Naive thymus-derived CD4-positive, alpha-beta T cell (primary cell): ENCODE measurements around the gene TVP23A. TPM values are rescaled to one million over a fixed set of nuclear protein-coding genes. Genes with fewer than 3 reads are reported as not detected.

Experiments used
- ATAC-seq: fragments of 150-1000 bp; cut with Tn5 transposase; 2 replicates; pipeline ENCODE4 v1.10.0; 2021; ENCODE audit warnings: mild to moderate bottlenecking, moderate library complexity
- CTCF ChIA-PET: fragments of 350-600 bp; sonication (Branson Sonifier 250); formaldehyde crosslinking; loops from one replicate; lab custom pipeline; 2021; ENCODE audit warnings: antibody characterized with exemption; lab: Charles Lee
- POLR2A ChIA-PET: fragments of 350-600 bp; sonication (Branson Sonifier 250); formaldehyde crosslinking; loops from one replicate; lab custom pipeline; 2021; ENCODE audit warnings: antibody characterized with exemption, inconsistent platforms; lab: Charles Lee
- DNase-seq, 9 donors: peaks; one replicate each; pipeline versions ENCODE4 v3.0.0 to v3.0.0-alpha.2; 2020 to 2022; ENCODE audit warnings: mixed read lengths in 1 of 9
- H3K27ac ChIP-seq: one replicate; pipeline ENCODE4 v1.7.0; 2013; ENCODE audit warnings: mild to moderate bottlenecking, low read depth, low read length, moderate library complexity
- H3K27me3 ChIP-seq, 2 donors: one replicate each; pipeline ENCODE4 v1.7.0; 2013; ENCODE audit warnings: low read length in 2 of 2, mild to moderate bottlenecking in 2 of 2, moderate library complexity in 2 of 2; ENCODE audit not compliant: control insufficient read depth in 2 of 2, insufficient read depth in 2 of 2
- H3K36me3 ChIP-seq, 3 experiments: 1 replicate in 2 of 3; 2 replicates in 1 of 3; pipeline ENCODE4 v1.7.0; 2013; ENCODE audit warnings: low read length in 3 of 3, mild to moderate bottlenecking in 3 of 3, moderate library complexity in 1 of 3; ENCODE audit not compliant: insufficient read depth in 3 of 3, control insufficient read depth in 2 of 3
- H3K4me1 ChIP-seq, 2 donors: one replicate each; pipeline ENCODE4 v1.7.0; 2013; ENCODE audit warnings: low read length in 2 of 2, mild to moderate bottlenecking in 2 of 2, moderate library complexity in 1 of 2; ENCODE audit not compliant: control insufficient read depth in 2 of 2, insufficient read depth in 2 of 2
- H3K4me3 ChIP-seq: 2 replicates; pipeline ENCODE4 v1.7.0; 2013; ENCODE audit warnings: mild to moderate bottlenecking, low read length
- H3K9me3 ChIP-seq, 3 experiments: 1 replicate in 2 of 3; 2 replicates in 1 of 3; pipeline ENCODE4 v1.7.0; 2013; ENCODE audit warnings: low read length in 3 of 3; ENCODE audit not compliant: control insufficient read depth in 2 of 3
- H3K27ac Mint-ChIP-seq, 9 donors: one replicate each; pipeline ENCODE4 v1.8.0; 2020 to 2022; ENCODE audit warnings: mixed read lengths in 9 of 9, mild to moderate bottlenecking in 8 of 9, moderate library complexity in 5 of 9, inconsistent platforms in 2 of 9
- H3K27me3 Mint-ChIP-seq, 5 donors: one replicate each; pipeline ENCODE4 v1.8.0; 2021 to 2022; ENCODE audit warnings: mixed read lengths in 5 of 5, mild to moderate bottlenecking in 1 of 5
- H3K36me3 Mint-ChIP-seq, 5 donors: one replicate each; pipeline ENCODE4 v1.8.0; 2020 to 2022; ENCODE audit warnings: mixed read lengths in 5 of 5, mild to moderate bottlenecking in 3 of 5, inconsistent platforms in 1 of 5
- H3K4me1 Mint-ChIP-seq, 7 donors: one replicate each; pipeline ENCODE4 v1.8.0; 2020 to 2022; ENCODE audit warnings: mixed read lengths in 7 of 7, mild to moderate bottlenecking in 3 of 7, inconsistent platforms in 1 of 7
- H3K4me3 Mint-ChIP-seq, 10 donors: one replicate each; pipeline ENCODE4 v1.8.0; 2020 to 2022; ENCODE audit warnings: mild to moderate bottlenecking in 10 of 10, mixed read lengths in 10 of 10, moderate library complexity in 6 of 10, inconsistent platforms in 2 of 10
- H3K9me3 Mint-ChIP-seq, 11 donors: one replicate each; pipeline ENCODE4 v1.8.0; 2020 to 2022; ENCODE audit warnings: mixed read lengths in 11 of 11, mild to moderate bottlenecking in 4 of 11, inconsistent platforms in 1 of 11, moderate library complexity in 1 of 11
- intact Hi-C, 2 donors: fragments of 100-400 bp; cut with micrococcal nuclease; formaldehyde crosslinking; loops; one replicate each; pipeline ENCODE4 v1.15.1; 2023
- polyA plus RNA-seq, 2 donors: library from polyadenylated mRNA; unstranded; fragments of 300-500 nt; fragmentation: Illumina TruSeq; gene quantifications; one replicate each; pipeline ENCODE4 v1.2.3, GENCODE V29; 2021
- total RNA-seq, 6 experiments: library from RNA in 5 of 6; stranded (reverse) in 5 of 6; gene quantifications; 1 replicate in 5 of 6; 2 replicates in 1 of 6; pipeline ENCODE4 v1.2.3 and lab custom pipeline; 2021 to 2026

TVP23A gene
- total and polyA plus RNA-seq, 7 experiments from 2014 or later, result 0.10 to 0.17 (median 0.15) TPM; not detected in 4

DNA sequence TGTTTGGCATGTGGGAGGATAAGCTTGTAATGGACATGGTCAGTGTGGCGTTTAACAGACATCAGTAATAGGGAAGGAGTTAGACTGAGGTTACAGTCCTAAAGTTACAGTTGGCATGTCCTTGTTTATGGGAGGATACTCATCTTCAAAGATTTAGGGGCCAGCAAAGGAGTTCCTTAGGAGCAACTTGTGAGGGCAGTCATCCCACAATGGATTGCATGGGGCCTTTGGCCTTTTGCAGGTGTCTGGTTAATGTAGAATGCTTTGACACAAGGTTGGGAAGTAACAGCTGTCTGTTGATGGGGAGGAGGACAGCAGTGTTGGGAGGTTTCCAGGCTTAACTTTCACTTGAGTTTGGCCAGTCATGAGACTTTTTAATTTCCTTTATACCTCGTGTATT is 72.8 kb downstream of the TVP23A start:
- H3K27ac ChIP-seq, result no peak overlapping the region
- peaks cover 0 to 2% (median 0%) of the 10 kb centered on the region in 5 donors for H3K27me3 Mint-ChIP-seq
- peaks cover 16 to 42% (median 35%) of the 10 kb centered on the region in 7 donors for H3K4me1 Mint-ChIP-seq
- no peaks in the 10 kb centered on the region for H3K27me3 ChIP-seq
- peaks cover 4 to 34% (median 16%) of the 10 kb centered on the region in 5 donors for H3K36me3 Mint-ChIP-seq
- intact Hi-C loops, result loop anchor here (2.0 to 10.0 kb wide), 4 partner anchors 509 to 1877 kb away; partner anchors contain the start of genes CARHSP1 (in 1 of the 2), SOCS1 (in 1 of the 2), USP7 (in 1 of the 2) and ZC3H7A (in 1 of the 2)
- peaks cover 7 to 10% of the 10 kb centered on the region in 2 donors for H3K4me1 ChIP-seq
- H3K36me3 ChIP-seq, result peaks cover 0 to 39% (median 10%) of the 10 kb centered on the region in 3 experiments
- peak overlapping the region in 9 of 10 donors; percentile 2 to 84 (median 60) for H3K4me3 Mint-ChIP-seq
- no peak for ATAC-seq
- no peak overlapping the region for H3K4me3 ChIP-seq
- no peak for DNase-seq
- peak overlapping the region in 1 of 9 donors; percentile 24 for H3K27ac Mint-ChIP-seq
- H3K9me3 ChIP-seq, result no peaks in the 10 kb centered on the region
- H3K9me3 Mint-ChIP-seq, result no peaks in the 10 kb centered on the region
- ChIA-PET POLR2A (interaction anchor here (0.6 kb wide), 1 partner anchor 774 kb away, joined by 5 read pairs; no protein-coding TSS in a partner anchor), CTCF (no interaction called here)

DNA sequence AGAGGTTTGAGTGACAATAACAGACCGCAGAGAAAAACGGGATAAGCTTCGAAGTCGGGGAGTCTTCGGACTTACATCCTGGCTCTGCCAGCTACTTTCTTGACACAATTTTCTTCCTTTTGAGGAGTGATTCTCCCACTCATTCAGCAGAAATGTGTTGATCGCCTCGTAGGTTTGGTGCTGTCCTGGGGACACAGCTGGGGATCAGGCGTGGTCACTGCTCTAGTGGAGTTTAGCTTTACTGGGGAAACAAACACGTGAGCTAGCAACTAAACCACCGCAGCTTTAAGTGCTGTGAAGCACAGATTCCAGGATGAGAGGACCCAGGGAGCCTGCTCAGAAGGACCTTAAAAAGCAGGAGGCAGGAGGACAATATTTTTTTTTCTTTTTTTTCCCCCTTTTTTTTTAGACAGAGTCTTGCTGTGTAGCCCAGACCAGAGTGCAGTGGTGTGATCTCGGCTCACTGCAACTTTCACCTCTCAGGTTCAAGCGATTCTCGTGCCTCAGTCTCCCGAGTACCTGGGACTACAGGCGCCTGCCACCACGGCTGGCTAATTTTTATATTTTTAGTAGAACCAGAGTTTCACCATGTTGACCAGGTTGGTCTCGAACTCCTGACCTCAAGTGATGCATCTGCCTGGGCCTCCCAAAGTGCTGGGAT is 74.1 kb downstream of the TVP23A start:
- H3K36me3 Mint-ChIP-seq, result peaks cover 4 to 30% (median 15%) of the 10 kb centered on the region in 5 donors
- H3K4me3 ChIP-seq, result peak overlapping the region; percentile 74
- H3K9me3 Mint-ChIP-seq, result no peaks in the 10 kb centered on the region
- peak overlapping the region; percentile 84 to 99 (median 95) for H3K4me3 Mint-ChIP-seq
- H3K27me3 ChIP-seq, result no peaks in the 10 kb centered on the region
- no peak for DNase-seq
- ChIA-PET POLR2A (interaction anchor here (0.9 to 1.7 kb wide), 7 partner anchors 8 to 1785 kb away, joined by 3 to 10 read pairs (median 5); partner anchors contain the start of genes ATF7IP2, DEXI and HAPSTR1), CTCF (interaction anchor here (0.6 kb wide), 1 partner anchor 222 kb away, joined by 3 read pairs; no protein-coding TSS in a partner anchor)
- peaks cover 15 to 51% (median 32%) of the 10 kb centered on the region in 7 donors for H3K4me1 Mint-ChIP-seq
- intact Hi-C loops, result loop anchor here (1.0 to 10.0 kb wide), 13 partner anchors 133 to 1877 kb away; partner anchors contain the start of genes CARHSP1 (in 2 of the 2), CLEC16A (in 2 of the 2), GSPT1 (in 2 of the 2) and ATF7IP2 (in 1 of the 2)
- H3K27ac ChIP-seq, result peak overlapping the region; percentile 92
- H3K4me1 ChIP-seq, result peaks cover 7 to 10% of the 10 kb centered on the region in 2 donors
- ATAC-seq, result no peak
- H3K27ac Mint-ChIP-seq, result peak overlapping the region; percentile 98 to 100 (median 99)
- H3K36me3 ChIP-seq, result peaks cover 0 to 28% (median 6%) of the 10 kb centered on the region in 3 experiments
- H3K9me3 ChIP-seq, result no peaks in the 10 kb centered on the region
- peaks cover 0 to 2% (median 0%) of the 10 kb centered on the region in 5 donors for H3K27me3 Mint-ChIP-seq

DNA sequence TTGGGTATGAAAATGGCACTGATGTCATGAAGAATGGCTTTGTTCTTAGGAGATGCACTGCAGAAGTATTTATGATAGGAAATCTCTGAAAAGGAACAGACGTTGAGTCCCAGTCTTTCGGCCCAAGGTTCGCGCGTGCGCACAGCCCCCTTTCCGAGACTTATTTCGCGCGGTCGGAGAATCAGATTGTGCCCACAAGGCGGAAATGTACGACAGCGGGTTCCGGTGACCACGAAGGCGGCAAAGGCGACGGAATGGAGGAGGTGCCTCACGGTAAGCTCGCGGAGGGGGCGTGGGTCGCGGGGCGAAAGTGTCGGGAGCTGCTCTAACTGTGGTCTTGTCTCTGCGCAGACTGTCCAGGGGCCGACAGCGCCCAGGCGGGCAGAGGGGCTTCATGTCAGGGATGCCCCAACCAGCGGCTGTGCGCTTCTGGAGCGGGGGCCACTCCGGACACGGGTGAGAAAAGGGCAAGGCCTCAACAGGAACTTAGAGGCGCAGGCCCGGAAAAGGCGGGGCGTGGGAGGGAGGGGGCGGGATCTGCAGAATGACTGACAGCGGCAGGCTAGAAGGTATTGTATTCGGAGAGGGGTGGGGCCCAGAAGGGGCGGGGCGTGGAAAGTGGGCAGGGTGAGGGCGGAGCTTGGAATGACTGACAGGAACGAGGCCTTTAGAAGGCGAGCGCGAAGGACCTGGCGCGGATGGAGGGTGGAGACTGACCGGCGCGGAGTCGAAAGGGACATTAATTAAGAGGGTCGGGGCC is 74.8 kb downstream of the TVP23A start, which contains the start of gene NUBP1:
TSS of gene NUBP1 (plus strand) at position 233 of the 760 bp plus-strand sequence. CDS start at position 255, 22 bp downstream.
- peak within 1 kb of the TSS; percentile 84 to 99 (median 95) for H3K4me3 Mint-ChIP-seq
- no peaks in the 10 kb centered on the region for H3K9me3 Mint-ChIP-seq
- ChIA-PET CTCF (interaction anchor here (0.6 kb wide), 2 partner anchors 222 to 414 kb away, joined by 3 to 5 read pairs; no protein-coding TSS in a partner anchor), POLR2A (interaction anchor here (0.6 to 1.7 kb wide), 8 partner anchors 9 to 1784 kb away, joined by 3 to 10 read pairs (median 4); partner anchors contain the start of genes ATF7IP2, CLEC16A, DEXI and HAPSTR1)
- Histone ChIP-seq H3K9me3 (no peaks in the 10 kb centered on the region), H3K27me3 (no peaks in the 10 kb centered on the region), H3K36me3 (peaks cover 0 to 21% (median 6%) of the 10 kb centered on the region in 3 experiments), H3K4me3 (peak within 1 kb of the TSS; percentile 74), H3K4me1 (peaks cover 7 to 10% of the 10 kb centered on the region in 2 donors), H3K27ac (peak within 1 kb of the TSS; percentile 92)
- intact Hi-C loops, result loop anchor here (1.0 to 10.0 kb wide), 15 partner anchors 134 to 1946 kb away; partner anchors contain the start of genes ATF7IP2 (in 2 of the 2), CARHSP1 (in 2 of the 2), CLEC16A (in 2 of the 2) and GSPT1 (in 2 of the 2)
- peak within 1 kb of the TSS; percentile 98 to 100 (median 99) for H3K27ac Mint-ChIP-seq
- peaks cover 15 to 48% (median 27%) of the 10 kb centered on the region in 7 donors for H3K4me1 Mint-ChIP-seq
- DNase-seq (peak; percentile 97 to 99 (median 99)), ATAC-seq (peak; percentile 98)
- peaks cover 0 to 24% (median 11%) of the 10 kb centered on the region in 5 donors for H3K36me3 Mint-ChIP-seq
- H3K27me3 Mint-ChIP-seq, result peaks cover 0 to 2% (median 0%) of the 10 kb centered on the region in 5 donors

DNA sequence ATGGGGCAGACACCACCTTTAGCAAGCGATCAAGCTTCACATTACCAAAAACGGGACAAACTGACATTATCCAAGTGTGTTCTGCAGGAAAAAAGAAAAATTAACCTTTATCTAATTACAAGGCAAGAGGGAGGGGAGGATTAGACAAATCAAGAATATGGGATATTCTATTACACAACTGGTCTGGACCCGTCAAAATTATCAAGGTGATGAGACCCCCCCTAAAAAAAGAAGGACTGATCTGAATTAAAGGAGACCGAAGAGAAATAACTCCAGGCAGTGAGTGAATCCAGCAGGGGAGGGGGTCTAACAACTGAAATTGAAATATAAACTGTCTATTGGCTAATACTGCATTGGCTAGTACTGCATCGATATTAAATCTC is 75.4 kb downstream of the TVP23A start:
- Histone ChIP-seq H3K4me3 (peak overlapping the region; percentile 74), H3K9me3 (no peaks in the 10 kb centered on the region), H3K27ac (peak overlapping the region; percentile 92), H3K27me3 (no peaks in the 10 kb centered on the region), H3K4me1 (peaks cover 7 to 10% of the 10 kb centered on the region in 2 donors), H3K36me3 (peaks cover 0 to 15% (median 6%) of the 10 kb centered on the region in 3 experiments)
- H3K9me3 Mint-ChIP-seq, result no peaks in the 10 kb centered on the region
- ChIA-PET POLR2A (interaction anchor here (0.6 to 1.7 kb wide), 5 partner anchors 201 to 1651 kb away, joined by 3 to 10 read pairs (median 5); partner anchors contain the start of genes ATF7IP2, CLEC16A and HAPSTR1), CTCF (interaction anchor here (0.6 kb wide), 1 partner anchor 413 kb away, joined by 5 read pairs; no protein-coding TSS in a partner anchor)
- intact Hi-C loops, result loop anchor here (1.0 to 10.0 kb wide), 9 partner anchors 357 to 1946 kb away; partner anchors contain the start of genes GSPT1 (in 2 of the 2), ATF7IP2 (in 1 of the 2), CARHSP1 (in 1 of the 2) and HAPSTR1 (in 1 of the 2)
- ATAC-seq, result no peak
- peak overlapping the region; percentile 98 to 100 (median 99) for H3K27ac Mint-ChIP-seq
- peaks cover 0 to 20% (median 11%) of the 10 kb centered on the region in 5 donors for H3K36me3 Mint-ChIP-seq
- H3K4me3 Mint-ChIP-seq, result peak overlapping the region; percentile 84 to 99 (median 95)
- no peak for DNase-seq
- peaks cover 0 to 2% (median 0%) of the 10 kb centered on the region in 5 donors for H3K27me3 Mint-ChIP-seq
- peaks cover 15 to 50% (median 27%) of the 10 kb centered on the region in 7 donors for H3K4me1 Mint-ChIP-seq

- no peak for ATAC-seq
- Mint-ChIP-seq H3K27ac (peak overlapping the region in 3 of 9 donors; percentile 34 to 98 (median 70)), H3K36me3 (peaks cover 0 to 15% (median 8%) of the 10 kb centered on the region in 5 donors), H3K9me3 (no peaks in the 10 kb centered on the region), H3K4me3 (no peak overlapping the region), H3K27me3 (peaks cover 0 to 2% (median 0%) of the 10 kb centered on the region in 5 donors), H3K4me1 (peaks cover 15 to 57% (median 30%) of the 10 kb centered on the region in 7 donors)
- POLR2A ChIA-PET, result no interaction called here
- Histone ChIP-seq H3K36me3 (peaks cover 0 to 2% (median 0%) of the 10 kb centered on the region in 3 experiments), H3K4me3 (no peak overlapping the region), H3K9me3 (no peaks in the 10 kb centered on the region), H3K27me3 (no peaks in the 10 kb centered on the region), H3K4me1 (peaks cover 7 to 15% of the 10 kb centered on the region in 2 donors), H3K27ac (no peak overlapping the region)
- no peak for DNase-seq
- intact Hi-C loops, result loop anchor here (5.0 to 10.0 kb wide), 6 partner anchors 513 to 1875 kb away; partner anchors contain the start of genes GSPT1 (in 2 of the 2), CARHSP1 (in 1 of the 2), SNX29 (in 1 of the 2) and SOCS1 (in 1 of the 2)
- CTCF ChIA-PET, result no interaction called here
These were observed 76.8 kb downstream of the TVP23A start for GRCh38 chr16:10741844-10742243.
